OCI-LY1 (cell line): ENCODE data around the gene MINK1.

Source experiments
- H2AFZ ChIP-seq: fragments of 200-600 bp; sonication (generic), shearing (Covaris generic); 2 replicates; pipeline ENCODE4 v1.6.0; 2014; ENCODE audit warnings: antibody characterized with exemption, mild to moderate bottlenecking, low read length
- H3F3A ChIP-seq: fragments of 200-600 bp; sonication (generic), shearing (Covaris generic); 2 replicates; pipeline ENCODE4 v1.6.0; 2014; ENCODE audit warnings: mild to moderate bottlenecking, antibody characterized with exemption, low read length, moderate library complexity; ENCODE audit not compliant: insufficient read depth
- H3K27ac ChIP-seq: fragments of 200-600 bp; sonication (generic); 2 replicates; pipeline ENCODE4 v1.5.1; 2014; ENCODE audit warnings: low read length, mixed run types, mild to moderate bottlenecking, low read depth; ENCODE audit not compliant: poor library complexity, severe bottlenecking
- H3K27me3 ChIP-seq: fragments of 200-600 bp; sonication (generic); 2 replicates; pipeline ENCODE4 v1.6.0; 2014; ENCODE audit warnings: antibody characterized with exemption, mild to moderate bottlenecking, low read length, moderate library complexity; ENCODE audit not compliant: insufficient read depth
- H3K36me3 ChIP-seq: fragments of 200-600 bp; sonication (generic); 2 replicates; pipeline ENCODE4 v1.6.1; 2014; ENCODE audit warnings: mild to moderate bottlenecking, antibody characterized with exemption, low read length, moderate library complexity, mixed read lengths; ENCODE audit not compliant: insufficient read depth
- H3K4me1 ChIP-seq: fragments of 200-600 bp; sonication (generic); 2 replicates; pipeline ENCODE4 v1.5.1; 2014; ENCODE audit warnings: mild to moderate bottlenecking, low read length, moderate library complexity; ENCODE audit not compliant: insufficient read depth, severe bottlenecking
- H3K4me2 ChIP-seq: fragments of 200-600 bp; sonication (generic), shearing (Covaris generic); 2 replicates; pipeline ENCODE4 v1.6.1; 2014; ENCODE audit warnings: low read length
- H3K4me3 ChIP-seq: fragments of 200-600 bp; sonication (generic); 2 replicates; pipeline ENCODE4 v1.5.1; 2014; ENCODE audit warnings: low read length, low read depth, mild to moderate bottlenecking, mixed read lengths; ENCODE audit not compliant: poor library complexity, severe bottlenecking
- H3K79me2 ChIP-seq: fragments of 200-600 bp; shearing (Covaris generic); 2 replicates; pipeline ENCODE4 v1.6.1; 2016; ENCODE audit warnings: mixed run types, low read length, mixed read lengths; ENCODE audit not compliant: insufficient read depth
- H3K9ac ChIP-seq: fragments of 200-600 bp; sonication (generic), shearing (Covaris generic); 2 replicates; pipeline ENCODE4 v1.6.1; 2014; ENCODE audit warnings: mild to moderate bottlenecking, low read length, mixed read lengths
- H3K9me2 ChIP-seq: fragments of 200-600 bp; sonication (generic), shearing (Covaris generic); 2 replicates; pipeline ENCODE4 v1.6.1; 2014; ENCODE audit warnings: low read depth, mild to moderate bottlenecking, low read length, mixed read lengths
- H3K9me3 ChIP-seq: fragments of 200-600 bp; shearing (Covaris generic); 2 replicates; pipeline ENCODE4 v1.6.1; 2014; ENCODE audit warnings: low read length, mixed read lengths
- H4K20me1 ChIP-seq: fragments of 200-600 bp; sonication (generic), shearing (Covaris generic); 2 replicates; pipeline ENCODE4 v1.6.0; 2016; ENCODE audit warnings: mild to moderate bottlenecking, low read length; ENCODE audit not compliant: insufficient read depth
- CTCF ChIP-seq: fragments of 200-600 bp; sonication (generic), shearing (Covaris generic); IDR thresholded peaks from 2 replicates; pipeline ENCODE4 v1.5.1; 2017; ENCODE audit warnings: mild to moderate bottlenecking, antibody characterized with exemption, low read length, moderate library complexity, mixed read lengths
- EZH2 ChIP-seq: fragments of 200-600 bp; sonication (generic), shearing (Covaris generic); IDR thresholded peaks from 2 replicates; pipeline ENCODE4 v1.8.0; 2017; ENCODE audit warnings: borderline replicate concordance, mixed run types, mild to moderate bottlenecking, antibody characterized with exemption, low read length, moderate library complexity, mixed read lengths

Gene MINK1

GRCh38 chr17:4946312-4946976, 113.3 kb downstream of the MINK1 start:
- Histone ChIP-seq H4K20me1 (no peaks in the 10 kb centered on the region), H3K9me2 (no peaks in the 10 kb centered on the region), H3F3A (peaks cover 18% of the 10 kb centered on the region), H2AFZ (no peak overlapping the region), H3K9me3 (no peaks in the 10 kb centered on the region), H3K79me2 (peaks cover 9% of the 10 kb centered on the region), H3K4me1 (peaks cover 71% of the 10 kb centered on the region), H3K9ac (peak overlapping the region; percentile 92), H3K27me3 (no peaks in the 10 kb centered on the region), H3K4me3 (peak overlapping the region; percentile 84), H3K27ac (peak overlapping the region; percentile 100), H3K36me3 (peaks cover 65% of the 10 kb centered on the region), H3K4me2 (peak overlapping the region; percentile 75)
- TF ChIP-seq EZH2 (no peak), CTCF (no peak)

GRCh38 chr17:4947010-4947410, 113.9 kb downstream of the MINK1 start:
- Histone ChIP-seq H3K79me2 (peaks cover 9% of the 10 kb centered on the region), H2AFZ (no peak overlapping the region), H4K20me1 (no peaks in the 10 kb centered on the region), H3K27ac (peak overlapping the region; percentile 100), H3K36me3 (peaks cover 60% of the 10 kb centered on the region), H3K9me2 (no peaks in the 10 kb centered on the region), H3K9me3 (no peaks in the 10 kb centered on the region), H3K9ac (peak overlapping the region; percentile 92), H3F3A (peaks cover 18% of the 10 kb centered on the region), H3K4me3 (peak overlapping the region; percentile 84), H3K4me2 (peak overlapping the region; percentile 75), H3K4me1 (peaks cover 66% of the 10 kb centered on the region), H3K27me3 (no peaks in the 10 kb centered on the region)
- TF ChIP-seq CTCF = no peak
- TF ChIP-seq EZH2 = no peak
